Lower leg skin (tissue), 3 donors: ENCODE data around the gene CYP27A1.

Experiments
- CTCF ChIP-seq, 3 donors: fragments of 450-650 bp; IDR thresholded peaks; one replicate each; pipeline ENCODE4 v1.5.1; 2016; ENCODE audit warnings: antibody characterized with exemption in 3 of 3, mild to moderate bottlenecking in 3 of 3, moderate library complexity in 2 of 3
- POLR2A ChIP-seq, 2 donors: fragments of 450-650 bp; IDR thresholded peaks; one replicate each; pipeline ENCODE4 v1.6.1; 2016 to 2017; ENCODE audit warnings: antibody characterized with exemption in 2 of 2, mild to moderate bottlenecking in 1 of 2, moderate library complexity in 1 of 2

GRCh38 chr2:218837495-218837894, 55.5 kb downstream of the CYP27A1 start:
- TF ChIP-seq POLR2A (IDR thresholded peaks at IDR 0.05) (no peak), CTCF (IDR thresholded peaks at IDR 0.05) (no peak)
